ENCODE results near the gene CYP2A7. TPM values are rescaled to one million over a fixed set of nuclear protein-coding genes. Genes with fewer than 3 reads are reported as not detected.
"Not testable (repeated sequence)": the region's sequence is repeated elsewhere in the genome, so short reads cannot be mapped to it uniquely, and the experiment has no call there.

The CYP2A7 gene
- 0.27 TPM for polyA plus RNA-seq (ENCODE audit: insufficient read length)

GRCh38 chr19:40882062-40882461 is at the start of gene CYP2A7:
TSS of gene CYP2A7 (minus strand) at chr19:40882231. CDS start at chr19:40882210, 21 bp downstream.
- DNase-seq (ENCODE audit: low read depth) = not testable (repeated sequence)

- DNase-seq (ENCODE audit: low read depth) = not testable (repeated sequence)
Observed at GRCh38 chr19:40930799-40931198, 48.8 kb upstream of the CYP2A7 start.

GRCh38 chr19:40929942-40930341 is 47.9 kb upstream of the CYP2A7 start:
- DNase-seq (ENCODE audit: low read depth) = not testable (repeated sequence)

GRCh38 chr19:40928850-40929249 is 46.8 kb upstream of the CYP2A7 start:
- no peak for DNase-seq (ENCODE audit: low read depth)

GRCh38 chr19:40927567-40927966 is 45.5 kb upstream of the CYP2A7 start:
- DNase-seq (ENCODE audit: low read depth) = no peak

GRCh38 chr19:40926276-40926675 is 44.2 kb upstream of the CYP2A7 start:
- DNase-seq (ENCODE audit: low read depth) = not testable (repeated sequence)

- DNase-seq (ENCODE audit: low read depth) = no peak
Observed at GRCh38 chr19:40923934-40924391, 41.9 kb upstream of the CYP2A7 start.

GRCh38 chr19:40922237-40923160 is 40.5 kb upstream of the CYP2A7 start:
- DNase-seq (ENCODE audit: low read depth) = not testable (repeated sequence)

- DNase-seq (ENCODE audit: low read depth) = no peak
Observed at GRCh38 chr19:40921005-40921897, 39.2 kb upstream of the CYP2A7 start.

- no peak for DNase-seq (ENCODE audit: low read depth)
Observed at GRCh38 chr19:40920300-40921004, 38.4 kb upstream of the CYP2A7 start.

- DNase-seq (ENCODE audit: low read depth) = not testable (repeated sequence)
Observed at GRCh38 chr19:40919530-40920299, 37.7 kb upstream of the CYP2A7 start.

GRCh38 chr19:40918303-40918702 is 36.3 kb upstream of the CYP2A7 start:
- DNase-seq (ENCODE audit: low read depth) = not testable (repeated sequence)

GRCh38 chr19:40908976-40909375 is 26.9 kb upstream of the CYP2A7 start:
- no peak for DNase-seq (ENCODE audit: low read depth)

- no peak for DNase-seq (ENCODE audit: low read depth)
Observed at GRCh38 chr19:40907968-40908735, 26.1 kb upstream of the CYP2A7 start.

GRCh38 chr19:40906512-40906911 is 24.5 kb upstream of the CYP2A7 start:
- DNase-seq (ENCODE audit: low read depth) = no peak

- not testable (repeated sequence) for DNase-seq (ENCODE audit: low read depth)
Observed at GRCh38 chr19:40904673-40905156, 22.7 kb upstream of the CYP2A7 start.

GRCh38 chr19:40901975-40902750 is 20.1 kb upstream of the CYP2A7 start:
- DNase-seq (ENCODE audit: low read depth) = not testable (repeated sequence)

GRCh38 chr19:40900521-40900920 is 18.5 kb upstream of the CYP2A7 start:
- DNase-seq (ENCODE audit: low read depth) = not testable (repeated sequence)

GRCh38 chr19:40899964-40900363 is 17.9 kb upstream of the CYP2A7 start:
- DNase-seq (ENCODE audit: low read depth) = not testable (repeated sequence)
